PFSK-1 (cell line): Measurements from ENCODE around the gene TMEM255A.

ENCODE experiments used
- FOXP2 ChIP-seq: optimal IDR thresholded peaks from 2 replicates; pipeline ENCODE3; 2011; ENCODE audit warnings: borderline replicate concordance, control low read depth, inconsistent platforms; ENCODE audit not compliant: insufficient read depth; ENCODE audit errors: extremely low read length, extremely low read depth
- POLR2AphosphoS5 ChIP-seq: IDR thresholded peaks from 2 replicates; pipeline ENCODE4 v1.6.1; 2012; ENCODE audit warnings: low read depth, mild to moderate bottlenecking, control low read depth, low read length, moderate library complexity
- REST ChIP-seq, 2 experiments: IDR thresholded peaks; 2 replicates each; pipeline versions ENCODE4 v1.6.1 to v1.8.0; 2011 to 2012; ENCODE audit warnings: low read depth in 2 of 2, low read length in 2 of 2, control low read depth in 1 of 2, inconsistent platforms in 1 of 2, mild to moderate bottlenecking in 1 of 2, moderate library complexity in 1 of 2; ENCODE audit not compliant: insufficient read depth in 1 of 2
- SIN3A ChIP-seq: IDR thresholded peaks from 2 replicates; pipeline ENCODE4 v1.6.1; 2012; ENCODE audit warnings: mild to moderate bottlenecking, low read length, moderate library complexity, borderline replicate concordance; ENCODE audit not compliant: insufficient read depth
- TAF1 ChIP-seq: IDR thresholded peaks from 2 replicates; pipeline ENCODE4 v1.6.1; 2012; ENCODE audit warnings: low read length, control low read depth, borderline replicate concordance; ENCODE audit not compliant: insufficient read depth

Gene TMEM255A

GRCh38 chrX:120250522-120251271, 60.6 kb downstream of the TMEM255A start, which contains the start of gene ZBTB33:
Gene ZBTB33 (plus strand): TSS chrX:120250812. CDS start chrX:120253416, 2,604 bp downstream.
- TF ChIP-seq FOXP2 (peak; percentile 69), TAF1 (no peak), REST (IDR thresholded peaks at IDR 0.05; ENCODE audit: insufficient read depth in 1 of 2, low read depth in 2 of 2, low read length in 2 of 2) (no peak), POLR2AphosphoS5 (peak; percentile 31; the same call in 1 of the 2 replicates), SIN3A (no peak)

GRCh38 chrX:120244735-120245498, 66.3 kb downstream of the TMEM255A start:
- TF ChIP-seq REST (IDR thresholded peaks at IDR 0.05; ENCODE audit: insufficient read depth in 1 of 2, low read depth in 2 of 2, low read length in 2 of 2) (peak in 1 of 2 experiments; percentile 54; a peak in 1 of 4 replicates), TAF1 (peak; percentile 54; the same call in 1 of the 2 replicates), SIN3A (peak; percentile 74; the same call in 1 of the 2 replicates), POLR2AphosphoS5 (peak; percentile 52; the same call in 1 of the 2 replicates), FOXP2 (peak; percentile 98)

- no peak for TF ChIP-seq FOXP2
- TF ChIP-seq TAF1 = no peak
- no peak for TF ChIP-seq SIN3A
Measured at GRCh38 chrX:120244395-120244734, 66.9 kb downstream of the TMEM255A start.

GRCh38 chrX:120242813-120243212, 68.4 kb downstream of the TMEM255A start:
- TF ChIP-seq REST (IDR thresholded peaks at IDR 0.05; ENCODE audit: insufficient read depth in 1 of 2, low read depth in 2 of 2, low read length in 2 of 2) (no peak), FOXP2 (no peak), POLR2AphosphoS5 (no peak)

GRCh38 chrX:120238933-120239332, 72.3 kb downstream of the TMEM255A start:
- TF ChIP-seq FOXP2 (no peak), REST (IDR thresholded peaks at IDR 0.05; ENCODE audit: insufficient read depth in 1 of 2, low read depth in 2 of 2, low read length in 2 of 2) (no peak), TAF1 (no peak), POLR2AphosphoS5 (no peak), SIN3A (no peak)
